KMS-11 (cell line): Measurements from ENCODE around the gene RGL4.
"Not testable (repeated sequence)": the region's sequence is repeated elsewhere in the genome, so short reads cannot be mapped to it uniquely, and the experiment has no call there.

ENCODE experiments used
- H2AFZ ChIP-seq: fragments of 200-600 bp; sonication (generic); 2 replicates; pipeline ENCODE4 v1.6.1; 2016; ENCODE audit warnings: antibody characterized with exemption, mixed run types, low read depth
- H3K27ac ChIP-seq: fragments of 200-600 bp; sonication (generic); 2 replicates; pipeline ENCODE4 v1.6.1; 2016; ENCODE audit warnings: mild to moderate bottlenecking, mixed run types
- H3K27me3 ChIP-seq: fragments of 200-600 bp; sonication (generic); 2 replicates; pipeline ENCODE4 v1.6.1; 2017; ENCODE audit warnings: mild to moderate bottlenecking, low read depth, mixed run types, moderate library complexity; ENCODE audit not compliant: insufficient read depth
- H3K36me3 ChIP-seq: fragments of 200-600 bp; sonication (generic); 2 replicates; pipeline ENCODE4 v1.6.1; 2017; ENCODE audit warnings: mild to moderate bottlenecking, mixed run types; ENCODE audit not compliant: insufficient read depth
- H3K4me1 ChIP-seq: fragments of 200-600 bp; sonication (generic); 2 replicates; pipeline ENCODE4 v1.6.1; 2016; ENCODE audit warnings: mild to moderate bottlenecking, low read depth, mixed run types; ENCODE audit not compliant: poor library complexity, severe bottlenecking
- H3K4me2 ChIP-seq: fragments of 200-600 bp; sonication (generic); 2 replicates; pipeline ENCODE4 v1.7.0; 2016; ENCODE audit warnings: mild to moderate bottlenecking, mixed run types
- H3K4me3 ChIP-seq: fragments of 200-600 bp; sonication (generic); IDR thresholded peaks from 2 replicates; pipeline ENCODE4 v1.6.1; 2017; ENCODE audit warnings: low read depth, low read length, mixed read lengths; ENCODE audit not compliant: insufficient read depth
- H3K79me2 ChIP-seq: fragments of 200-600 bp; sonication (generic); 2 replicates; pipeline ENCODE4 v1.6.1; 2016; ENCODE audit warnings: low read depth, mixed run types; ENCODE audit not compliant: insufficient read depth
- H3K9ac ChIP-seq: fragments of 200-600 bp; sonication (generic); 2 replicates; pipeline ENCODE4 v1.6.1; 2016; ENCODE audit warnings: mild to moderate bottlenecking, mixed run types
- H4K20me1 ChIP-seq: fragments of 200-600 bp; sonication (generic); 2 replicates; pipeline ENCODE4 v1.6.1; 2016; ENCODE audit warnings: mild to moderate bottlenecking, mixed run types; ENCODE audit not compliant: insufficient read depth
- CTCF ChIP-seq: fragments of 200-600 bp; sonication (generic); conservative IDR thresholded peaks from 2 replicates; pipeline ENCODE4 v1.6.1; 2017; ENCODE audit warnings: low read depth, mild to moderate bottlenecking, antibody characterized with exemption, low read length, moderate library complexity, mixed read lengths

Gene RGL4

GRCh38 chr22:23672307-23673049, 18.3 kb upstream of the RGL4 start:
- H3K9ac ChIP-seq, H3K36me3 ChIP-seq, H3K79me2 ChIP-seq, H3K27ac ChIP-seq, H2AFZ ChIP-seq, H3K27me3 ChIP-seq, H3K4me3 ChIP-seq, H3K4me1 ChIP-seq, H3K4me2 ChIP-seq, H4K20me1 ChIP-seq: not testable (repeated sequence)

GRCh38 chr22:23673050-23673620, 17.7 kb upstream of the RGL4 start:
- Histone ChIP-seq H3K27me3 (no peaks in the 10 kb centered on the region), H3K4me3 (no peak overlapping the region), H4K20me1 (no peaks in the 10 kb centered on the region), H2AFZ (no peak overlapping the region), H3K36me3 (no peaks in the 10 kb centered on the region), H3K9ac (no peak overlapping the region), H3K4me1 (peaks cover 7% of the 10 kb centered on the region), H3K79me2 (no peaks in the 10 kb centered on the region), H3K27ac (no peak overlapping the region), H3K4me2 (no peak overlapping the region)
- TF ChIP-seq CTCF, result no peak

- Histone ChIP-seq H3K4me2 (no peak overlapping the region), H3K9ac (no peak overlapping the region), H3K27me3 (no peaks in the 10 kb centered on the region), H3K36me3 (no peaks in the 10 kb centered on the region), H3K4me1 (peaks cover 7% of the 10 kb centered on the region), H3K79me2 (no peaks in the 10 kb centered on the region), H3K4me3 (no peak overlapping the region), H3K27ac (no peak overlapping the region), H2AFZ (no peak overlapping the region), H4K20me1 (no peaks in the 10 kb centered on the region)
- no peak for TF ChIP-seq CTCF
Observed at GRCh38 chr22:23673826-23674690, 16.8 kb upstream of the RGL4 start.

- not testable (repeated sequence) for H3K4me2 ChIP-seq
Observed at GRCh38 chr22:23674886-23675501, 15.8 kb upstream of the RGL4 start.

More at GRCh38 chr22:23674886-23675501, 15.8 kb upstream of the RGL4 start:
- H2AFZ ChIP-seq, H3K36me3 ChIP-seq, H3K4me1 ChIP-seq, H3K79me2 ChIP-seq, H3K4me3 ChIP-seq, H3K9ac ChIP-seq, H3K27me3 ChIP-seq, H4K20me1 ChIP-seq, H3K27ac ChIP-seq: not testable (repeated sequence)
